ENCODE measurements around the gene MT1M.

Gene MT1M

DNA sequence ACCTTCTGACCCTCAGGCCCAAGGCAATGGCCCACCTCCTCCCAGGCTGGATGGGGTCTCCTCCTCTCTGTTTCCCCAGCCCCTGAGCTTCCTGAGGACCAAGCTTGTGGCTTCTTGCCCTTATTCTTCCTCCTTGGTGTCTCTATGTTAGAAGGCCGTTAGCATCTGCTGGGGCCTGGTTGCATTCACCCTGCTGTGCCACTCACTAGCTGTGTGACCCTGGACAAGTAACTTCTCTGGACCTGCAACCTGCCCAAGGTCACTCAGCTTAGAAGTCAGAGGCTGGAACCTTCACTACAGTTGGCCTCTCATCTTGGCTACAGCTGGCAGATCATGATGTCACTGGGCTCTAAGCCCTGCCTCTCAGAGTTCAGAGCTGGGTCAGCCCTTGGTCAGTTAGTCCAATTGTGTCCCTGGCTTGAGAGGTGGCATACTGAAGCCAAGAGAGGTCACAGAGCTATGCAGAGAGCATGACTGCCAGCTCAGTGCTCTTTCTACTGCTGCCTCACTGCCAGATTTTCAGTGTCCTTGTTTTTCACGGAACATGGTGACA lies 21.1 kb upstream of the MT1M start:
- no peak for DNase-seq (ENCODE audit: low read depth in 1 of 2, low spot score in 1 of 2)
- TF ChIP-seq GABPA (IDR thresholded peaks at IDR 0.05; ENCODE audit: low read depth) (no peak), POLR2AphosphoS5 (IDR thresholded peaks at IDR 0.05; ENCODE audit: low read depth) (no peak)
- Histone ChIP-seq H3K4me3 (replicated peaks; ENCODE audit: insufficient read depth, low read length) (no peak overlapping the region), H3K27me3 (ENCODE audit: insufficient read depth, poor library complexity, severe bottlenecking) (no peaks in the 10 kb centered on the region), H3K27ac (replicated peaks) (no peak overlapping the region)

DNA sequence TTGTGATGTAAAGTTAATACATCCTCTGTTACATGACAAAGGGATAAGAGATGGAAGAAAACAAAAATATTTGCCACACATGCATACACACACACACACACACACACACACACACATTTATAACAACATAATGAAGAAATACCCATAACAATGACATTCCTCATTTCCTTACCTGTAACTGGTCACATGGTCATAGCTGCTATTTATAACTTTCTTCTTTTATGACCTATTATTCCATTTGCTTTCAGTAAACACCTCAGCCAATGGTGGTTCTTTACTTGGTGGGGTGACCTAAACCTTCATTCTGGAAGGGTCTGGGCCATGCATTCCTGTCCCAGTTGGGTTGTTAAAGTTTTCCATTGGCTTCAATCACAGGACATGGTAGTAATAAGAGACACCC lies 18.8 kb upstream of the MT1M start:
- DNase-seq (ENCODE audit: low read depth in 1 of 2, low spot score in 1 of 2): no peak
- peaks cover 11% of the 10 kb centered on the region for H3K27me3 ChIP-seq (ENCODE audit: insufficient read depth, poor library complexity, severe bottlenecking)
- no peak overlapping the region for H3K27ac ChIP-seq (replicated peaks)
- TF ChIP-seq, protein P1, sequence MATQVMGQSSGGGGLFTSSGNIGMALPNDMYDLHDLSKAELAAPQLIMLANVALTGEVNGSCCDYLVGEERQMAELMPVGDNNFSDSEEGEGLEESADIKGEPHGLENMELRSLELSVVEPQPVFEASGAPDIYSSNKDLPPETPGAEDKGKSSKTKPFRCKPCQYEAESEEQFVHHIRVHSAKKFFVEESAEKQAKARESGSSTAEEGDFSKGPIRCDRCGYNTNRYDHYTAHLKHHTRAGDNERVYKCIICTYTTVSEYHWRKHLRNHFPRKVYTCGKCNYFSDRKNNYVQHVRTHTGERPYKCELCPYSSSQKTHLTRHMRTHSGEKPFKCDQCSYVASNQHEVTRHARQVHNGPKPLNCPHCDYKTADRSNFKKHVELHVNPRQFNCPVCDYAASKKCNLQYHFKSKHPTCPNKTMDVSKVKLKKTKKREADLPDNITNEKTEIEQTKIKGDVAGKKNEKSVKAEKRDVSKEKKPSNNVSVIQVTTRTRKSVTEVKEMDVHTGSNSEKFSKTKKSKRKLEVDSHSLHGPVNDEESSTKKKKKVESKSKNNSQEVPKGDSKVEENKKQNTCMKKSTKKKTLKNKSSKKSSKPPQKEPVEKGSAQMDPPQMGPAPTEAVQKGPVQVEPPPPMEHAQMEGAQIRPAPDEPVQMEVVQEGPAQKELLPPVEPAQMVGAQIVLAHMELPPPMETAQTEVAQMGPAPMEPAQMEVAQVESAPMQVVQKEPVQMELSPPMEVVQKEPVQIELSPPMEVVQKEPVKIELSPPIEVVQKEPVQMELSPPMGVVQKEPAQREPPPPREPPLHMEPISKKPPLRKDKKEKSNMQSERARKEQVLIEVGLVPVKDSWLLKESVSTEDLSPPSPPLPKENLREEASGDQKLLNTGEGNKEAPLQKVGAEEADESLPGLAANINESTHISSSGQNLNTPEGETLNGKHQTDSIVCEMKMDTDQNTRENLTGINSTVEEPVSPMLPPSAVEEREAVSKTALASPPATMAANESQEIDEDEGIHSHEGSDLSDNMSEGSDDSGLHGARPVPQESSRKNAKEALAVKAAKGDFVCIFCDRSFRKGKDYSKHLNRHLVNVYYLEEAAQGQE (IDR thresholded peaks at IDR 0.05; ENCODE audit: insufficient replicate concordance, low read depth): no peak
- TF ChIP-seq GABPA (IDR thresholded peaks at IDR 0.05; ENCODE audit: low read depth) (no peak), SPI1 (IDR thresholded peaks at IDR 0.05; ENCODE audit: borderline replicate concordance, low read depth) (no peak), POLR2AphosphoS5 (IDR thresholded peaks at IDR 0.05; ENCODE audit: low read depth) (no peak)
- TF ChIP-seq, protein P2, sequence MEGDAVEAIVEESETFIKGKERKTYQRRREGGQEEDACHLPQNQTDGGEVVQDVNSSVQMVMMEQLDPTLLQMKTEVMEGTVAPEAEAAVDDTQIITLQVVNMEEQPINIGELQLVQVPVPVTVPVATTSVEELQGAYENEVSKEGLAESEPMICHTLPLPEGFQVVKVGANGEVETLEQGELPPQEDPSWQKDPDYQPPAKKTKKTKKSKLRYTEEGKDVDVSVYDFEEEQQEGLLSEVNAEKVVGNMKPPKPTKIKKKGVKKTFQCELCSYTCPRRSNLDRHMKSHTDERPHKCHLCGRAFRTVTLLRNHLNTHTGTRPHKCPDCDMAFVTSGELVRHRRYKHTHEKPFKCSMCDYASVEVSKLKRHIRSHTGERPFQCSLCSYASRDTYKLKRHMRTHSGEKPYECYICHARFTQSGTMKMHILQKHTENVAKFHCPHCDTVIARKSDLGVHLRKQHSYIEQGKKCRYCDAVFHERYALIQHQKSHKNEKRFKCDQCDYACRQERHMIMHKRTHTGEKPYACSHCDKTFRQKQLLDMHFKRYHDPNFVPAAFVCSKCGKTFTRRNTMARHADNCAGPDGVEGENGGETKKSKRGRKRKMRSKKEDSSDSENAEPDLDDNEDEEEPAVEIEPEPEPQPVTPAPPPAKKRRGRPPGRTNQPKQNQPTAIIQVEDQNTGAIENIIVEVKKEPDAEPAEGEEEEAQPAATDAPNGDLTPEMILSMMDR (IDR thresholded peaks at IDR 0.05; ENCODE audit: insufficient read depth, low read length): no peak
- H3K4me3 ChIP-seq (replicated peaks; ENCODE audit: insufficient read depth, low read length): no peak overlapping the region

DNA sequence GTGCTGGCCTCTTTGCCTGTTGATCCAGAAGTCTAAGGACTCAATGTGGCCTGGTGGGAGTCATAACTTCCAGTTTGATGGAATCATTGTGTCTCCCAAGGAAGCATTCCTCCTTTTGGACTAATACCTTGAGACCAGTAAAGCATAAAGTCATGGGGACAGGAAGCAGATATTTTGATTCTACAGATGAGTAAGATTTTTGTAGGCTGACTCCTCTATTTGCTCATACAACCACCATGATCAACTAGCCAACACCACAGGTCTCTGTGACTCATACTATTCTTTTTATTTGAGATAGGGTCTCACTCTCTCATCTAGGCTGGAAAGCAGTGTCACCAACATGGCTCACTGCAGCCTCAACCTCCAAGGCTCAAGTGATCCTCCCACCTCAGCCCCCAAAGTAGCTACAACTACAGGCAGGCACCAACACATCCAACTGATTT lies 17.9 kb upstream of the MT1M start:
- TF ChIP-seq SPI1 (IDR thresholded peaks at IDR 0.05; ENCODE audit: borderline replicate concordance, low read depth): no peak
- no peak for TF ChIP-seq POLR2AphosphoS5 (IDR thresholded peaks at IDR 0.05; ENCODE audit: low read depth)
- TF ChIP-seq, protein P1 (IDR thresholded peaks at IDR 0.05; ENCODE audit: insufficient replicate concordance, low read depth): no peak
- no peak for TF ChIP-seq GABPA (IDR thresholded peaks at IDR 0.05; ENCODE audit: low read depth)
- TF ChIP-seq, protein P2 (IDR thresholded peaks at IDR 0.05; ENCODE audit: insufficient read depth, low read length): no peak
- peaks cover 11% of the 10 kb centered on the region for H3K27me3 ChIP-seq (ENCODE audit: insufficient read depth, poor library complexity, severe bottlenecking)
- no peak for DNase-seq (ENCODE audit: low read depth in 1 of 2, low spot score in 1 of 2)
- H3K27ac ChIP-seq (replicated peaks): no peak overlapping the region
- H3K4me3 ChIP-seq (replicated peaks; ENCODE audit: insufficient read depth, low read length): no peak overlapping the region

DNA sequence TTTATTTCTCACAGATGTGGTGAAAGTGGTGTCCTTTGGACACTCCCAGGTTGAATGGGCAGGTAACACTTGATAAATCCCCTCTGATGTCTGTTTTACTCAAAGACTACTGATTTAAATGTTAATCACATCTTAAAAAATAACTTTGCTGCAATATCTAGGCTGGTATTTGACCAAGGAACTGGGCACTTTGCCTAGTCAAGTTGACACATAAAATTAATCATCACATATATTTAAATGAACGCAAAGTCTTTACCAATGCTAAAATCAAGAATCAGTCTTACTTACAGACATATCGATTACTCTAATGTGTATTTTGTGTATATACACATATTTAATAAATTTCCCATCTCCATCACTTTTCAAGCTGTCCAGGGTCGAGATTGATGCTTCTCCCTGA lies 17.1 kb upstream of the MT1M start:
- no peak for DNase-seq (ENCODE audit: low read depth in 1 of 2, low spot score in 1 of 2)
- Histone ChIP-seq H3K4me3 (replicated peaks; ENCODE audit: insufficient read depth, low read length) (no peak overlapping the region), H3K27ac (replicated peaks) (no peak overlapping the region), H3K27me3 (ENCODE audit: insufficient read depth, poor library complexity, severe bottlenecking) (peaks cover 11% of the 10 kb centered on the region)
- TF ChIP-seq, protein P1 (IDR thresholded peaks at IDR 0.05; ENCODE audit: insufficient replicate concordance, low read depth): no peak
- TF ChIP-seq GABPA (IDR thresholded peaks at IDR 0.05; ENCODE audit: low read depth): no peak
- no peak for TF ChIP-seq SPI1 (IDR thresholded peaks at IDR 0.05; ENCODE audit: borderline replicate concordance, low read depth)
- TF ChIP-seq, protein P2 (IDR thresholded peaks at IDR 0.05; ENCODE audit: insufficient read depth, low read length): no peak
- TF ChIP-seq POLR2AphosphoS5 (IDR thresholded peaks at IDR 0.05; ENCODE audit: low read depth): no peak

All from HL-60 (cell line).